Measurements from ENCODE around the gene TSC2.
A peak's percentile ranks its signal among the peaks of the same experiment; 100 is the strongest.
"Not testable (repeated sequence)": the region's sequence is repeated elsewhere in the genome, so short reads cannot be mapped to it uniquely, and the experiment has no call there.

Gene TSC2

GRCh38 chr16:2122429-2122828, 74.6 kb downstream of the TSC2 start:
- DNase-seq (ENCODE audit: low read depth in 2 of 2): no peak

- not testable (repeated sequence) for DNase-seq (ENCODE audit: low read depth in 2 of 2)
Observed at GRCh38 chr16:2122934-2123683, 75.3 kb downstream of the TSC2 start.

DNA sequence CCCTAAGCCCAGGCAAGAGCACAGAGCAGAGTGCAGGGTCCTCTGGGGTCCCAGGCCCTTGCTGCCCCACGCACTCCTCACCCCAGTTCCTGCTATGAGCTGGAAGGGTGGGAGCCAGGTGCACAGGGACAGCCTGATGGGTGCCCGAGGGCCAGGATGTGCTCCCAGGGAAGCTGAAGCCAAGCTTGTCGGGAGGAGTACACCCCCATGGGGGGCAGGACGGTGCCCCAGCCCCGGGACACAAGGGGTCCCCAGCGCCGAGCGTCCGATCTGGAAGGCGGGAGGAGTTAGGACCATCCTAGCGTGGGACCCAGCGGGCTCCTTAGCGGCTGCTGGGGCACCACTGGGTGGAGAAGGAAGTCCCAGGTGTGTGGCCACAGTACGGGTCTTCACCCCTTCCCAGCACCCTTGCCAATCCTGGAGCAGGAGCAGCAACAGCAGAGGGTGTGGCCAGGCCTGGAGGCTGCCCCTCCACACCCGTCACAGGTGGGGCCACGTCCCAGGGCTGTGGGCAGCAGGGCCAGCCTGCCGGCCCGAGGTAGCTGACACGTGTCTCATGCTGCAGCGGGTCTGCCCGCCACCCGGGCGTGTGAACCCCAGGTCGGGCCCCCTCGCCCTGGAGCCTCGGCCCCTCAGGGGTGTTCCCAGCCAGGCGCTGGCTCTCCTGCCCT, 76.1 kb downstream of the TSC2 start:
- DNase-seq (ENCODE audit: low read depth in 2 of 2): not testable (repeated sequence)

DNA sequence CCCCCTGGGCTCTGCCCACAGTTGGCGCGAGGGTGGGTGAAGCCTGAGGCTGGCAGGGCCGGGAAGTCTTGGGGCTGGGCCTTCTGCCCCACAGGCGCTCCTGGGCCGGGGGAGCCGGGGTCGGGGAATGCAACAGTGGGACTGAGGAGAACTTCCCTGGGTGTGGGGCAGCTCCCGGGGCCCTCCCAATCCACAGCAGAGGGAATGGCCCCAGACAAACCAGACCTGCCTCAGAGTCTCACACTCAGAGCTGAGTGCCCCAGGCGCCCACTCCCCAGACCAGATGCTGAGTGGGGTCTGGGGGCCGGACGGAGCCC, 76.5 kb downstream of the TSC2 start:
- DNase-seq (ENCODE audit: low read depth in 2 of 2): not testable (repeated sequence)

- not testable (repeated sequence) for DNase-seq (ENCODE audit: low read depth in 2 of 2)
Observed at GRCh38 chr16:2124694-2125444, 77.1 kb downstream of the TSC2 start.

DNA sequence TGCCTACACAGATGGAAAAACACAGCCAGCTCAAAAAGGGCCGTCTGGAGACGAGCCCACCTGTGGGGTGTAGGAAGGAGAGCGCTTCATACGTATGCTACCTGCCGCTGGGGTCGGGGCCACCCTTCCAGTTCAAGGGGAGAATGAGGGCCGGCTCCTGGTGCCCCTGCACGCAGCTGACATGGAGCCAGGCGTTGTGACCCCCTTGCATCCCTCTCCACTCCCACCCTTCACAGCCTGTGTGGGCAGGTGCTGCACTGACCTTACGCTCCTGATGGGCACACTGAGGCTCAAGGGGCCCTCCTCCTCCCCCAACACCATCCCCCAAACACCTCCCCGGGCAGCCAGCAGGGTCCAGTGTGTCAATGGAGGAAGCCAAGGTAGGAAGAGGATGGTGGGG, 77.8 kb downstream of the TSC2 start:
- DNase-seq (ENCODE audit: low read depth in 2 of 2): not testable (repeated sequence)

DNA sequence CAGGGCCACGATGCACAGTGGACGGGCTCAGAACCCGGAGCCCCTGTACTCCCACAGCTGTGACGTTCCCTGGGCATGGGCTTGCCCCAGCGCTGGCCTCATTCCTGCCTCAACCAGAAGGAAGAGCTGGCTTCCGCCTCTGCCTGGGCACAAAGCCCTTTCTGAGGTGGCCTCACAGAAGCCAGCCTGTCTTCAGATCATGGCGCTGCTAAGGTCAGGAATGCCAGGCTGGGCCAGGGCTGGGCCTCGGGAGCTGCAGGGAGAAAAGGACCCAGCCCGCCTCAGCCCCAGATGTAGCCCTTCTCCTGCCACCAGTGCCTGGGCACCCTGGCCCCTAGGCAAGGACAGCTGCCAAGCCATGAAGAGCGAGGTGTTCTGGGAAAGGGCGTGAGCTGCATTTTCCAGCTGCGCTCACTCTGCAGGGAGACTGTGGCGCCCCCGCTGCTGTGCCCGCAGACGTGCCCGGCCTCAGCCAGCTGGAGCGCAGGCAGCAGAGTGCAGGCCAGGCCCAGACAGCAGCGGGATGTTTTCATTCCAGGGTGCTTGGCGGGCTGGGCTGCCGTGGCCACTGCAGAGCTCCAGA, 78.5 kb downstream of the TSC2 start:
- not testable (repeated sequence) for DNase-seq (ENCODE audit: low read depth in 2 of 2)

GRCh38 chr16:2126928-2127556, 79.3 kb downstream of the TSC2 start:
- not testable (repeated sequence) for DNase-seq (ENCODE audit: low read depth in 2 of 2)

DNA sequence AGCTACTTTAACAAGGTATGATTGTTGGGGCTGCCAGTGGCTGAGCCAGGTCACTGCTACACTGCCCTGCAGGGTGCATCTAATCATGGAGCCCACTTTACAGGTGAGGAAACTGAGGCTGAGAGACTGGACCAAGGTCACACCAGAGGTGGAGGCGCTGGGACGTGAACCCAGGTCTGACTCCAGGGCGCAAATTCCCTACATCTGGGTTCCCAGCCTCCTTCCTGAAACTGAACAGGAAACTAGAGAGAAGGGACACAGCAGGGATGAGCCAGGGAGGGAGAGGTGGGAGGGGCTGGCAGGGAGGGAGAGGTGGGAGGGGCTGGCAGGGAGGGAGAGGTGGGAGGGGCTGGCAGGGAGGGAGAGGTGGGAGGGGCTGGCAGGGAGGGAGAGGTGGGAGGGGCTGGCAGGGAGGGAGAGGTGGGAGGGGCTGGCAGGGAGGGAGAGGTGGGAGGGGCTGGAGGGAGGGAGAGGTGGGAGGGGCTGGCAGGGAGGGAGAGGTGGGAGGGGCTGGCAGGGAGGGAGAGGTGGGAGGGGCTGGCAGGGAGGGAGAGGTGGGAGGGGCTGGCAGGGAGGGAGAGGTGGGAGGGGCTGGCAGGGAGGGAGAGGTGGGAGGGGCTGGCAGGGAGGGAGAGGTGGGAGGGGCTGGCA, 80.0 kb downstream of the TSC2 start:
- not testable (repeated sequence) for DNase-seq (ENCODE audit: low read depth in 2 of 2)

DNA sequence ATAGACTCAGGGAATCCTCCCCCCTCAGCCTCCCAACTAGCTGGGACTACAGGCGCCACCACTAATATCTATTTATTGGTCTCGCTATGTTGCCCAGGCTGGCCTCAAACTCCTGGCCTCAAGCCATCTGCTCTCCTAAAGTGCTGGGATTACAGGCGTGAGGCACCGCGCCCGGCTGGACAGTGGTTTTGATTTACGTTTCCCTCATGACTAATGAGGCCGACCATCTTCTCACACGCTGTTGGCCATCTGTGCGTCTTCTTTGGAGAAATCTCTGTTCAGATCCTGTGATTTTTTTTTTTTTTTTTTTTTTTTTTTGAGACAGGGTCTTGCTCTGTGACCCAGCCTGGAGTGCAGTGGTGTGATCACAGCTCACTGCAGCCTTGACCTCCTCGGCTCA, 81.5 kb downstream of the TSC2 start:
- DNase-seq (ENCODE audit: low read depth in 2 of 2): not testable (repeated sequence)

DNA sequence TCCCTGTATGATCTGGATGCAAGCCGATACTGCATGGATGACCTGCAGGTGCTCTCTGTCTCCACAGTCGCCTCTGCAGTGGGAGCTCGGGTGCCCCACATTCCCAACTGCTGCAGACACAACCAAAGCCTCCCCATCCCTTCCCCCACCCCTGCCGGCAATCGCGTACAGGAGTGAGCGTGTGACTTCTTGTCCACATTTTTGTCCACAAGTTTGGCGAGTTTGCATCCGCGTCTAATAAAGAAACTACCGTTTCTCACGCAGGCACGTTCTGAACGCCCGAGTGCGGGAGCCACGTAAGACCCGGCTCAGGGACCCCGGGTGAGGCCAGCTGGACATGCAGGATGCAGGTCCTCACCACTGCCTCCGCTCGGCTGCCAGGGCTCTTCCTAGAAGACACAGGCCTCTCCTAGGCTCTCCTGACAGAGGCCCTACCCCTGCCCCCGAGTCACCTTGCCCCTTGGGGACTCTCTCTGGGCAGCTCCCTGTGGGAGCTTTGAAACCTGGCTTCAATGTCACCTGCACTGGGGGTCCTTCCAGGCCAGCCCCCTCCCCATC, 82.2 kb downstream of the TSC2 start:
- not testable (repeated sequence) for DNase-seq (ENCODE audit: low read depth in 2 of 2)

DNA sequence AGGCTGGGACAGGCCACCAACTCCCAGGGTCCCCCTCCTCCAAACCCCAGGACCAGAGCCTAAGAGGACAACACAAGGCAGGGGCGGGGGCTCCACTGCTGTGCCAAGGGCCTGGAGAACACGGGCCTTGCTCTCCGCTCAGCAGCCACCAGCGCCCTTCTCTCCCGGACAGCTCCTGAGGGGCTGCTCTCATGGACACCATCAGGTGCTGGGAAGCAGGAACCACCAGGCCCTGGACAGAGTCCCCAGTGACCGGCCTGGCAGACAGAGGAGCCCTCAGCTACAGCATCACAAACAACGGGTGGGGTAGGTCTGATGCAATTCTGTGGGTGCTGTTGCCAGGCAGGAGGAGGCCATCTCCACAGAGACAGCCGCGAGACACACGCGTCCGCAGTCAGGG, 86.0 kb downstream of the TSC2 start:
- DNase-seq (ENCODE audit: low read depth in 2 of 2): not testable (repeated sequence)

GRCh38 chr16:2135071-2135470, 87.3 kb downstream of the TSC2 start:
- DNase-seq (ENCODE audit: low read depth in 2 of 2): not testable (repeated sequence)

GRCh38 chr16:2135770-2136490, 88.1 kb downstream of the TSC2 start, which contains the start of gene PKD1:
Gene PKD1, minus strand, starts transcription at chr16:2135898. Its CDS starts 209 bp downstream, at chr16:2135689.
- DNase-seq (ENCODE audit: low read depth in 2 of 2): peak; percentile 97 to 98
